ENCODE results near the gene FBRS. TPM values are rescaled to one million over a fixed set of nuclear protein-coding genes. Genes with fewer than 3 reads are reported as not detected.

FBRS gene
- total RNA-seq, 2 experiments from 2014 or later: 84.7 to 111 TPM

- Mint-ChIP-seq H3K36me3 (ENCODE audit: low read depth) (peaks cover 53% of the 10 kb centered on the region), H3K9me3 (ENCODE audit: low read depth) (no peaks in the 10 kb centered on the region), H3K4me3 (no peak overlapping the region), H3K4me1 (peaks cover 39% of the 10 kb centered on the region), H3K27ac (no peak overlapping the region), H3K27me3 (no peaks in the 10 kb centered on the region)
- CTCF ChIA-PET: no interaction called here
- intact Hi-C loops (cut with DNase I, micrococcal nuclease): loop anchor here in 1 of 2 experiments (5.0 kb wide), 2 partner anchors 89 to 119 kb away; no protein-coding TSS in a partner anchor
- DNase-seq (no peak), ATAC-seq (no peak)
- POLR2A ChIA-PET: interaction anchor here (1.7 kb wide), 1 partner anchor 22 kb away, joined by 6 read pairs; no protein-coding TSS in a partner anchor
These were observed 1.8 kb upstream of the FBRS start for GRCh38 chr16:30656388-30656787.

- Mint-ChIP-seq H3K36me3 (ENCODE audit: low read depth) (peaks cover 53% of the 10 kb centered on the region), H3K4me3 (peak overlapping the region; percentile 74), H3K27ac (peak overlapping the region; percentile 76), H3K4me1 (peaks cover 42% of the 10 kb centered on the region), H3K9me3 (ENCODE audit: low read depth) (no peaks in the 10 kb centered on the region), H3K27me3 (no peaks in the 10 kb centered on the region)
- ChIA-PET POLR2A (interaction anchor here (0.8 to 1.7 kb wide), 2 partner anchors 23 to 40 kb away, joined by 4 to 6 read pairs; no protein-coding TSS in a partner anchor), CTCF (interaction anchor here (0.7 to 0.9 kb wide), 3 partner anchors 28 to 39 kb away, joined by 3 to 4 read pairs (median 3); no protein-coding TSS in a partner anchor)
- DNase-seq: no peak
- intact Hi-C loops (cut with DNase I, micrococcal nuclease): loop anchor here in 1 of 2 experiments (5.0 kb wide), 2 partner anchors 90 to 120 kb away; no protein-coding TSS in a partner anchor
- ATAC-seq: no peak
These were observed 1.0 kb upstream of the FBRS start for GRCh38 chr16:30656974-30657865.

GRCh38 chr16:30658731-30659506 lies 688 bp downstream of the FBRS start:
- CTCF ChIA-PET: interaction anchor here (0.6 to 4.5 kb wide), 11 partner anchors 9 to 519 kb away, joined by 3 to 35 read pairs (median 4); partner anchors contain the start of genes DCTPP1, PRR14, SRCAP and ZNF689
- DNase-seq (no peak), ATAC-seq (peak; percentile 33)
- POLR2A ChIA-PET: interaction anchor here (0.6 to 2.4 kb wide), 13 partner anchors 8 to 593 kb away, joined by 4 to 15 read pairs (median 6); partner anchors contain the start of genes ALDOA, CFAP119, DCTPP1 and PHKG2
- H3K27ac Mint-ChIP-seq: peak overlapping the region; percentile 99
- intact Hi-C loops (cut with DNase I, micrococcal nuclease): loop anchor here (1.0 to 5.0 kb wide), 28 partner anchors 9 to 1836 kb away; partner anchors contain the start of genes DCTPP1 (in 2 of the 2), PRR14 (in 2 of the 2), ALDOA (in 1 of the 2) and ATXN2L (in 1 of the 2)
- no peaks in the 10 kb centered on the region for H3K27me3 Mint-ChIP-seq
- H3K4me3 Mint-ChIP-seq: peak overlapping the region; percentile 89
- H3K9me3 Mint-ChIP-seq (ENCODE audit: low read depth): no peaks in the 10 kb centered on the region
- H3K4me1 Mint-ChIP-seq: peaks cover 47% of the 10 kb centered on the region
- peaks cover 57% of the 10 kb centered on the region for H3K36me3 Mint-ChIP-seq (ENCODE audit: low read depth)

- intact Hi-C loops (cut with DNase I, micrococcal nuclease): loop anchor here (1.0 to 5.0 kb wide), 11 partner anchors 35 to 1837 kb away; partner anchors contain the start of genes ALDOA (in 1 of the 2), ATXN2L (in 1 of the 2), DCTPP1 (in 1 of the 2) and INO80E (in 1 of the 2)
- POLR2A ChIA-PET: interaction anchor here (0.5 to 2.4 kb wide), 12 partner anchors 9 to 594 kb away, joined by 3 to 15 read pairs (median 4); partner anchors contain the start of genes ALDOA, PHKG2, PRR14 and SEPTIN1
- Mint-ChIP-seq H3K9me3 (ENCODE audit: low read depth) (no peaks in the 10 kb centered on the region), H3K36me3 (ENCODE audit: low read depth) (peaks cover 54% of the 10 kb centered on the region), H3K27me3 (no peaks in the 10 kb centered on the region), H3K4me1 (peaks cover 47% of the 10 kb centered on the region), H3K4me3 (peak overlapping the region; percentile 84), H3K27ac (peak overlapping the region; percentile 97)
- CTCF ChIA-PET: interaction anchor here (0.5 to 4.5 kb wide), 8 partner anchors 10 to 230 kb away, joined by 3 to 35 read pairs (median 6); partner anchors contain the start of genes DCTPP1, PRR14 and ZNF689
- DNase-seq: peak; percentile 64
- ATAC-seq: no peak
These were observed 1.5 kb downstream of the FBRS start for GRCh38 chr16:30659507-30660423.

GRCh38 chr16:30660424-30661261 lies 2.4 kb downstream of the FBRS start:
- Mint-ChIP-seq H3K9me3 (ENCODE audit: low read depth) (no peaks in the 10 kb centered on the region), H3K4me3 (peak overlapping the region; percentile 84), H3K36me3 (ENCODE audit: low read depth) (peaks cover 54% of the 10 kb centered on the region), H3K27me3 (no peaks in the 10 kb centered on the region), H3K4me1 (peaks cover 49% of the 10 kb centered on the region), H3K27ac (peak overlapping the region; percentile 97)
- intact Hi-C loops (cut with DNase I, micrococcal nuclease): loop anchor here (1.0 kb wide), 3 partner anchors 34 to 664 kb away; partner anchors contain the start of gene INO80E (in 1 of the 2)
- ATAC-seq (peak; percentile 15), DNase-seq (peak; percentile 91)
- POLR2A ChIA-PET: interaction anchor here (0.5 to 2.4 kb wide), 7 partner anchors 10 to 153 kb away, joined by 3 to 15 read pairs (median 4); partner anchors contain the start of gene PRR14
- CTCF ChIA-PET: interaction anchor here (0.5 to 4.5 kb wide), 10 partner anchors 10 to 251 kb away, joined by 3 to 35 read pairs (median 5); partner anchors contain the start of genes DCTPP1, PRR14 and ZNF689

- H3K36me3 Mint-ChIP-seq (ENCODE audit: low read depth): peaks cover 50% of the 10 kb centered on the region
- no peak for ATAC-seq
- DNase-seq: no peak
- CTCF ChIA-PET: interaction anchor here (1.2 to 4.5 kb wide), 3 partner anchors 9 to 34 kb away, joined by 3 to 35 read pairs (median 4); no protein-coding TSS in a partner anchor
- no peaks in the 10 kb centered on the region for H3K27me3 Mint-ChIP-seq
- POLR2A ChIA-PET: no interaction called here
- H3K4me1 Mint-ChIP-seq: peaks cover 35% of the 10 kb centered on the region
- H3K9me3 Mint-ChIP-seq (ENCODE audit: low read depth): no peaks in the 10 kb centered on the region
- intact Hi-C loops (cut with DNase I, micrococcal nuclease): no loop called here
- peak overlapping the region; percentile 84 for H3K4me3 Mint-ChIP-seq
- peak overlapping the region; percentile 97 for H3K27ac Mint-ChIP-seq
These were observed 4.2 kb downstream of the FBRS start for GRCh38 chr16:30662449-30662848.

GRCh38 chr16:30663038-30663437 lies 4.8 kb downstream of the FBRS start:
- H3K36me3 Mint-ChIP-seq (ENCODE audit: low read depth): peaks cover 54% of the 10 kb centered on the region
- H3K9me3 Mint-ChIP-seq (ENCODE audit: low read depth): no peaks in the 10 kb centered on the region
- peaks cover 32% of the 10 kb centered on the region for H3K4me1 Mint-ChIP-seq
- CTCF ChIA-PET: interaction anchor here (0.7 to 1.2 kb wide), 4 partner anchors 8 to 861 kb away, joined by 3 read pairs; no protein-coding TSS in a partner anchor
- ATAC-seq (no peak), DNase-seq (no peak)
- intact Hi-C loops (cut with DNase I, micrococcal nuclease): no loop called here
- peak overlapping the region; percentile 35 for H3K4me3 Mint-ChIP-seq
- H3K27ac Mint-ChIP-seq: peak overlapping the region; percentile 35
- no peaks in the 10 kb centered on the region for H3K27me3 Mint-ChIP-seq
- POLR2A ChIA-PET: no interaction called here

GRCh38 chr16:30663820-30664219 lies 5.6 kb downstream of the FBRS start:
- CTCF ChIA-PET: interaction anchor here (0.7 to 2.6 kb wide), 3 partner anchors 8 to 30 kb away, joined by 3 to 20 read pairs (median 3); no protein-coding TSS in a partner anchor
- Mint-ChIP-seq H3K9me3 (ENCODE audit: low read depth) (no peaks in the 10 kb centered on the region), H3K27ac (peak overlapping the region; percentile 35), H3K4me3 (no peak overlapping the region), H3K4me1 (peaks cover 32% of the 10 kb centered on the region), H3K36me3 (ENCODE audit: low read depth) (peaks cover 58% of the 10 kb centered on the region), H3K27me3 (no peaks in the 10 kb centered on the region)
- no peak for DNase-seq
- no peak for ATAC-seq
- intact Hi-C loops (cut with DNase I, micrococcal nuclease): no loop called here
- POLR2A ChIA-PET: interaction anchor here (1.0 kb wide), 1 partner anchor 47 kb away, joined by 3 read pairs; no protein-coding TSS in a partner anchor

GRCh38 chr16:30664616-30665109 lies 6.4 kb downstream of the FBRS start:
- H3K9me3 Mint-ChIP-seq (ENCODE audit: low read depth): no peaks in the 10 kb centered on the region
- no peak overlapping the region for H3K27ac Mint-ChIP-seq
- POLR2A ChIA-PET: interaction anchor here (1.0 kb wide), 1 partner anchor 47 kb away, joined by 3 read pairs; no protein-coding TSS in a partner anchor
- H3K4me1 Mint-ChIP-seq: peaks cover 32% of the 10 kb centered on the region
- no peaks in the 10 kb centered on the region for H3K27me3 Mint-ChIP-seq
- H3K36me3 Mint-ChIP-seq (ENCODE audit: low read depth): peaks cover 58% of the 10 kb centered on the region
- intact Hi-C loops (cut with DNase I, micrococcal nuclease): no loop called here
- no peak overlapping the region for H3K4me3 Mint-ChIP-seq
- DNase-seq (no peak), ATAC-seq (no peak)
- CTCF ChIA-PET: interaction anchor here (2.6 kb wide), 1 partner anchor 29 kb away, joined by 20 read pairs; no protein-coding TSS in a partner anchor

Measured in activated CD4-positive, alpha-beta T cell treated with anti-CD3 and anti-CD28 coated beads for 36 hours (primary cell).